MM.1S (cell line): ENCODE data around the gene WEE1.
A peak's percentile ranks its signal among the peaks of the same experiment; 100 is the strongest.

Experiments used
- DNase-seq: peaks from one replicate; pipeline ENCODE4 v3.0.0-alpha.2; 2015
- H2AFZ ChIP-seq: fragments of 300-600 bp; sonication (generic); 2 replicates; pipeline ENCODE4 v1.6.0; 2016; ENCODE audit warnings: antibody characterized with exemption, low read length
- H3F3A ChIP-seq: fragments of 300-600 bp; sonication (generic); 2 replicates; pipeline ENCODE4 v1.6.1; 2016; ENCODE audit warnings: mild to moderate bottlenecking, antibody characterized with exemption, low read length, moderate library complexity, mixed read lengths; ENCODE audit not compliant: insufficient read depth
- H3K27ac ChIP-seq: fragments of 300-600 bp; sonication (generic); 2 replicates; pipeline ENCODE4 v1.5.1; 2016; ENCODE audit warnings: mild to moderate bottlenecking, low read length
- H3K27me3 ChIP-seq: fragments of 300-600 bp; sonication (generic); replicated peaks from 2 replicates; pipeline ENCODE4 v1.6.0; 2016; ENCODE audit warnings: low read length; ENCODE audit not compliant: insufficient read depth
- H3K36me3 ChIP-seq: fragments of 300-600 bp; sonication (generic); replicated peaks from 2 replicates; pipeline ENCODE4 v1.6.1; 2016; ENCODE audit warnings: mild to moderate bottlenecking, low read length, mixed read lengths; ENCODE audit not compliant: insufficient read depth
- H3K4me1 ChIP-seq: fragments of 300-600 bp; sonication (generic); 2 replicates; pipeline ENCODE4 v1.6.1; 2016; ENCODE audit warnings: low read length, mixed read lengths
- H3K4me2 ChIP-seq: fragments of 300-600 bp; sonication (generic); 2 replicates; pipeline ENCODE4 v1.6.0; 2016; ENCODE audit warnings: low read depth, low read length
- H3K4me3 ChIP-seq: fragments of 300-600 bp; sonication (generic); 2 replicates; pipeline ENCODE4 v1.5.1; 2016; ENCODE audit warnings: low read length, mixed read lengths
- H3K79me2 ChIP-seq: fragments of 300-600 bp; sonication (generic); 2 replicates; pipeline ENCODE4 v1.6.1; 2016; ENCODE audit warnings: mixed run types, low read length, mixed read lengths
- H3K9ac ChIP-seq: fragments of 300-600 bp; sonication (generic); 2 replicates; pipeline ENCODE4 v1.6.1; 2016; ENCODE audit warnings: low read length, mixed read lengths
- H3K9me2 ChIP-seq: fragments of 300-600 bp; sonication (generic); replicated peaks from 2 replicates; pipeline ENCODE4 v1.6.1; 2016; ENCODE audit warnings: mild to moderate bottlenecking, low read length, mixed read lengths; ENCODE audit not compliant: insufficient read depth
- H3K9me3 ChIP-seq: fragments of 300-600 bp; sonication (generic); replicated peaks from 2 replicates; pipeline ENCODE4 v1.6.1; 2016; ENCODE audit warnings: mild to moderate bottlenecking, low read length, mixed read lengths; ENCODE audit not compliant: insufficient read depth
- H4K20me1 ChIP-seq: fragments of 300-600 bp; sonication (generic); 2 replicates; pipeline ENCODE4 v1.6.1; 2016; ENCODE audit warnings: mild to moderate bottlenecking, low read length, moderate library complexity, mixed read lengths; ENCODE audit not compliant: insufficient read depth
- CTCF ChIP-seq: fragments of 300-600 bp; sonication (generic); IDR thresholded peaks from 2 replicates; pipeline ENCODE4 v1.5.1; 2016; ENCODE audit warnings: antibody characterized with exemption, low read length, mixed read lengths
- EZH2 ChIP-seq: fragments of 300-600 bp; sonication (generic); optimal IDR thresholded peaks from 2 replicates; pipeline ENCODE3; 2017; ENCODE audit warnings: low read depth, mild to moderate bottlenecking, antibody characterized with exemption, low read length, mixed read lengths
- EZH2phosphoT487 ChIP-seq: fragments of 300-600 bp; sonication (generic); IDR thresholded peaks from 2 replicates; pipeline ENCODE4 v1.6.1; 2018; ENCODE audit warnings: antibody characterized with exemption, low read length

Gene WEE1

GRCh38 chr11:9562716-9563115, 10.8 kb upstream of the WEE1 start:
- peak overlapping the region; percentile 14; the same call in 1 of the 2 replicates for H3K27ac ChIP-seq
- no peaks in the 10 kb centered on the region for H3K79me2 ChIP-seq
- peak; percentile 71 for DNase-seq
- no peaks in the 10 kb centered on the region for H3K9me2 ChIP-seq
- no peaks in the 10 kb centered on the region for H3K9me3 ChIP-seq
- H3K4me1 ChIP-seq: peaks cover 32% of the 10 kb centered on the region
- H3F3A ChIP-seq: peaks cover 9% of the 10 kb centered on the region; the same call in 1 of the 2 replicates
- H3K4me3 ChIP-seq: no peak overlapping the region
- no peak overlapping the region for H2AFZ ChIP-seq
- no peaks in the 10 kb centered on the region for H3K27me3 ChIP-seq
- H3K9ac ChIP-seq: no peak overlapping the region
- H3K36me3 ChIP-seq: no peaks in the 10 kb centered on the region
- TF ChIP-seq EZH2 (no peak), EZH2phosphoT487 (no peak)
- H4K20me1 ChIP-seq: no peaks in the 10 kb centered on the region
- no peak overlapping the region for H3K4me2 ChIP-seq

GRCh38 chr11:9563196-9563730, 10.2 kb upstream of the WEE1 start:
- Histone ChIP-seq H3K4me2 (no peak overlapping the region), H4K20me1 (no peaks in the 10 kb centered on the region), H3K79me2 (no peaks in the 10 kb centered on the region), H3K36me3 (no peaks in the 10 kb centered on the region), H3K9me3 (no peaks in the 10 kb centered on the region), H3K9me2 (no peaks in the 10 kb centered on the region), H3K9ac (no peak overlapping the region), H3K4me1 (peaks cover 32% of the 10 kb centered on the region), H3K4me3 (no peak overlapping the region), H3F3A (peaks cover 9% of the 10 kb centered on the region; the same call in 1 of the 2 replicates), H3K27ac (peak overlapping the region; percentile 14; the same call in 1 of the 2 replicates), H2AFZ (no peak overlapping the region), H3K27me3 (no peaks in the 10 kb centered on the region)
- no peak for TF ChIP-seq EZH2phosphoT487
- TF ChIP-seq CTCF: no peak
- no peak for TF ChIP-seq EZH2
- DNase-seq: no peak

- H2AFZ ChIP-seq: peak overlapping the region; percentile 32; the same call in 1 of the 2 replicates
- peak overlapping the region; percentile 12; the same call in 1 of the 2 replicates for H3K4me3 ChIP-seq
- peaks cover 49% of the 10 kb centered on the region for H3K4me1 ChIP-seq
- peak overlapping the region; percentile 53 for H3K4me2 ChIP-seq
- H4K20me1 ChIP-seq: no peaks in the 10 kb centered on the region
- no peaks in the 10 kb centered on the region for H3K79me2 ChIP-seq
- H3K27me3 ChIP-seq: no peaks in the 10 kb centered on the region
- H3K9ac ChIP-seq: peak overlapping the region; percentile 40
- DNase-seq: peak; percentile 74
- TF ChIP-seq CTCF: no peak
- no peak for TF ChIP-seq EZH2
- no peak for TF ChIP-seq EZH2phosphoT487
- H3K27ac ChIP-seq: peak overlapping the region; percentile 63; the same call in 1 of the 2 replicates
- no peaks in the 10 kb centered on the region for H3K9me3 ChIP-seq
- H3F3A ChIP-seq: peaks cover 25% of the 10 kb centered on the region
- H3K36me3 ChIP-seq: no peaks in the 10 kb centered on the region
- no peaks in the 10 kb centered on the region for H3K9me2 ChIP-seq
These were observed 7.5 kb upstream of the WEE1 start for GRCh38 chr11:9565822-9566560.
